Activated CD8-positive, alpha-beta T cell treated with anti-CD3 and anti-CD28 coated beads, Interleukin-2, amount 10 ng/mL, durations not matched to agents 7 days and 5 days (primary cell): ENCODE results near the gene ARSB. TPM values are rescaled to one million over a fixed set of nuclear protein-coding genes. Genes with fewer than 3 reads are reported as not detected.
"Not testable (repeated sequence)": the region's sequence is repeated elsewhere in the genome, so short reads cannot be mapped to it uniquely, and the experiment has no call there.

ENCODE experiments used
- ATAC-seq: fragments of 150-1000 bp; cut with Tn5 transposase; one replicate; pipeline ENCODE4 v1.10.0; 2021; ENCODE audit warnings: moderate library complexity
- CTCF ChIA-PET: fragments of 350-600 bp; sonication (Branson Sonifier 250); formaldehyde crosslinking; loops from one replicate; lab custom pipeline; 2021; ENCODE audit warnings: antibody characterized with exemption; lab: Charles Lee
- POLR2A ChIA-PET: fragments of 350-600 bp; sonication (Branson Sonifier 250); formaldehyde crosslinking; loops from one replicate; lab custom pipeline; 2021; ENCODE audit warnings: antibody characterized with exemption; lab: Charles Lee
- DNase-seq: peaks from one replicate; pipeline ENCODE4 v3.0.0-alpha.2; 2020
- H3K27ac Mint-ChIP-seq: one replicate; pipeline ENCODE4 v1.8.0; 2021; ENCODE audit warnings: mild to moderate bottlenecking, mixed read lengths
- H3K27me3 Mint-ChIP-seq: one replicate; pipeline ENCODE4 v1.8.0; 2021; ENCODE audit warnings: low read depth, mixed read lengths
- H3K36me3 Mint-ChIP-seq: one replicate; pipeline ENCODE4 v1.8.0; 2021; ENCODE audit warnings: low read depth, mixed read lengths
- H3K4me1 Mint-ChIP-seq: one replicate; pipeline ENCODE4 v1.8.0; 2021; ENCODE audit warnings: low read depth, mixed read lengths
- H3K4me3 Mint-ChIP-seq: one replicate; pipeline ENCODE4 v1.8.0; 2021; ENCODE audit warnings: mild to moderate bottlenecking, mixed read lengths
- H3K9me3 Mint-ChIP-seq: one replicate; pipeline ENCODE4 v1.8.0; 2022; ENCODE audit warnings: mixed read lengths; ENCODE audit not compliant: insufficient read depth
- total RNA-seq, 2 experiments: library from RNA; stranded (reverse); gene quantifications; one replicate each; pipeline ENCODE4 v1.2.3, GENCODE V29; 2021

ARSB gene
- total RNA-seq, 2 experiments from 2014 or later = 10.3 TPM

DNA sequence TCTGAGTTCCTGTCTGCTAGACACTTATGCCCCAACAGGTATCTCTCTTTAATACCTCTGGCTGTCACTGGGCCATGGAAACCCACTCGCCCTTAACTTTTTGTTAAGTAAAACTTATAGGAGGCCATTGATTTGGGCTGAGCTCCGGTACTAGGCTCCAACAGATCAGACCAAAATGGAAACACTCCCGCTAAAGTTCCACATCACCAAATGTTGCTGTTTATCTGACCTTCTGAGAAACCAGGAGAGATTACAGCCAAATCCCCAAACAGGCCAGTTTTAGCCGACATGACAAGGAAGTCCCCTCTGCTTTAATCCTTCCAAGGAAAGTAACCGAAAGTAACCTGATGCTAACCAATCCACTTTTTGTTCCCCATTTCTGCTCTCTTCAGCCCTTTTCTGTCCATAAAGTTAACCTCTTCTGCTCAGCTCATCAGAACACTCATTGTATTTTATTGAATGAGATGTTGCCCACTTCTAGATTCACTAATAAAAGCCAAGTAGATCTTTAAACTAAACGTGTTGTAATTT lies 221.4 kb downstream of the ARSB start:
- Mint-ChIP-seq H3K4me1 (no peaks in the 10 kb centered on the region), H3K36me3 (no peaks in the 10 kb centered on the region), H3K27me3 (no peaks in the 10 kb centered on the region), H3K27ac (no peak overlapping the region), H3K9me3 (no peaks in the 10 kb centered on the region), H3K4me3 (no peak overlapping the region)
- CTCF ChIA-PET = no interaction called here
- ATAC-seq = no peak
- DNase-seq = no peak
- POLR2A ChIA-PET = no interaction called here

DNA sequence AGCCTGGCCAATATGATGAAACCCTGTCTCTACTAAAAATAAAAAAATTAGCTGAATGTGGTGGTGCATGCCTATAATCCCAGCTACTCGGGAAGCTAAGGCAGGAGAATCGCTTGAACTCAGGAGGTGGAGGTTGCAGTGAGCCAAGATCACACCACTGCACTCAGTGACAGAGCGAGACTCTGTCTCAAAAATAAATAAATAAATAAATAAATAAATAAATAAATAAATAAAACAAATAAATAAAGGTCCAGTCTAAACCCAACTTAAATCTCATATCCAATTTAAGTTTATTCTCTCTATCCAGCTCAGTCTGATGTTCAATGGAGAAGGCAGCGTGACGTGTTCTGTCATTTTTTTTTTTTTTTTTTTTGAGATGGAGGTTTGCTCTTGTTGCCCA lies 222.4 kb downstream of the ARSB start:
- CTCF ChIA-PET, H3K27ac Mint-ChIP-seq, DNase-seq, H3K36me3 Mint-ChIP-seq, H3K27me3 Mint-ChIP-seq, POLR2A ChIA-PET, H3K4me3 Mint-ChIP-seq, H3K9me3 Mint-ChIP-seq, H3K4me1 Mint-ChIP-seq, ATAC-seq: not testable (repeated sequence)

DNA sequence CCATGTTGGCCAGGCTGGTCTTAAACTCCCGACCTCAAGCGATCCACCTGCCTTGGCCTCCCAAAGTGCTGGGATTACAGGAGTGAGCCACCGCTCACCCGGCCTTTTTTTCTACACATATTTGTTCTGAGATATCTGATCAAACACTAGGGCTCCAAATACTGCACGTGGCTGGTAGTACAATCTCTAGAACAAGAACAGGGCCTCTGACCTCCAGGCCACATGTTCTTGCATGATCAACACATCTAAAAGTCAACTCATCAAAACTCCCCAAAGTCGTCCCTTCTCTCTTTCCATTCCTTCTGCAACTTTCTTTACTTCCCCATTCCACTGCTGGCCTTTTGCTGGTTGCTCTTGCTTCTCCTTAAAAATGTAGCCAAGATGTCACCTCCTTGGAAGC lies 223.3 kb downstream of the ARSB start:
- ATAC-seq = no peak
- CTCF ChIA-PET = no interaction called here

GRCh38 chr5:78760770-78761169 lies 224.3 kb downstream of the ARSB start:
- Mint-ChIP-seq H3K4me3 (no peak overlapping the region), H3K9me3 (no peaks in the 10 kb centered on the region), H3K4me1 (peaks cover 9% of the 10 kb centered on the region), H3K27me3 (no peaks in the 10 kb centered on the region), H3K36me3 (no peaks in the 10 kb centered on the region), H3K27ac (no peak overlapping the region)
- DNase-seq (no peak), ATAC-seq (no peak)
- CTCF ChIA-PET = interaction anchor here (0.7 kb wide), 1 partner anchor 11 kb away, joined by 4 read pairs; no protein-coding TSS in a partner anchor
- POLR2A ChIA-PET = no interaction called here

More for the DNA sequence above, 223.3 kb downstream of the ARSB start:
- H3K9me3 Mint-ChIP-seq = no peaks in the 10 kb centered on the region
- H3K27ac Mint-ChIP-seq = no peak overlapping the region
- H3K4me1 Mint-ChIP-seq = peaks cover 9% of the 10 kb centered on the region
- POLR2A ChIA-PET = no interaction called here
- no peak for DNase-seq
- H3K27me3 Mint-ChIP-seq = no peaks in the 10 kb centered on the region
- no peak overlapping the region for H3K4me3 Mint-ChIP-seq
- H3K36me3 Mint-ChIP-seq = no peaks in the 10 kb centered on the region

- H3K36me3 Mint-ChIP-seq = no peaks in the 10 kb centered on the region
- H3K9me3 Mint-ChIP-seq = no peaks in the 10 kb centered on the region
- DNase-seq (no peak), ATAC-seq (no peak)
- H3K4me1 Mint-ChIP-seq = peaks cover 9% of the 10 kb centered on the region
- ChIA-PET POLR2A (no interaction called here), CTCF (interaction anchor here (0.7 kb wide), 1 partner anchor 11 kb away, joined by 4 read pairs; no protein-coding TSS in a partner anchor)
- no peak overlapping the region for H3K4me3 Mint-ChIP-seq
- H3K27me3 Mint-ChIP-seq = no peaks in the 10 kb centered on the region
- H3K27ac Mint-ChIP-seq = no peak overlapping the region
These were observed 224.7 kb downstream of the ARSB start for GRCh38 chr5:78760366-78760765.

DNA sequence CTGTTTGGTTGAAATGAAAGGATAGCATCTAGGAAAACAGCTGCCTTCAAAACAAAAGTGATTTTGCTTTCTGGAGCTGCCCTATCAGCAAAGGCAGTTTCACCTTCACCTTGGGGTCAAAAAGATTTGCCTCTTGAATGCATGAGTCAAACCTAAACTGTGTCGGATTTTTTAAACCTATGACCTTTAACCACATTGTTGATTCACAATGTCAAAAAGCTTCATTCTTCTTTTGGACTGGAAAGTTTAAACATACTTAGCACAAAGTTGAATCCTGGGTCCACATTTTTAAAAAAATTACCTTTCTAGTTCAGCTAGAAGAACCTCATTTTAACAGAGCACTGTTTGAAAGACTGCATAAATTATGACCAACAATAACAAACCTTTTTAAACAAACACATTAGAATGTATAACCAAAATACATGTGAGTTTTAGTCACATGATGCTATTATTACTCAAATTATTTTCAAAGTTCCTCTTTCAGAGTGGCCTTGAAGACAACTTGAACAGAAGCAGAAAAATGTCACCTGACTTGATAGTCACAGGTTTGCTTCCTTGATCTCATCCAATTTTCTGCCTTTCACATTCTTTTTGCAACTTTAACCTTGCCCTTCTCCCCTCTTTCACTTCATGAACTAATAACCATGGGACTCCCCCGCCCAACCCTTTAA lies 226.8 kb downstream of the ARSB start:
- no peak for ATAC-seq
- ChIA-PET CTCF (no interaction called here), POLR2A (no interaction called here)
- Mint-ChIP-seq H3K36me3 (no peaks in the 10 kb centered on the region), H3K27ac (no peak overlapping the region), H3K27me3 (no peaks in the 10 kb centered on the region), H3K9me3 (no peaks in the 10 kb centered on the region), H3K4me3 (no peak overlapping the region), H3K4me1 (peaks cover 13% of the 10 kb centered on the region)
- no peak for DNase-seq

- H3K9me3 Mint-ChIP-seq = no peaks in the 10 kb centered on the region
- H3K4me1 Mint-ChIP-seq = peaks cover 14% of the 10 kb centered on the region
- H3K4me3 Mint-ChIP-seq = no peak overlapping the region
- no peak for ATAC-seq
- POLR2A ChIA-PET = no interaction called here
- CTCF ChIA-PET = no interaction called here
- no peaks in the 10 kb centered on the region for H3K27me3 Mint-ChIP-seq
- no peaks in the 10 kb centered on the region for H3K36me3 Mint-ChIP-seq
- no peak overlapping the region for H3K27ac Mint-ChIP-seq
- DNase-seq = no peak
These were observed 227.6 kb downstream of the ARSB start for GRCh38 chr5:78757269-78758053.

- Mint-ChIP-seq H3K4me3 (no peak overlapping the region), H3K27ac (no peak overlapping the region), H3K36me3 (no peaks in the 10 kb centered on the region), H3K4me1 (peaks cover 14% of the 10 kb centered on the region), H3K27me3 (no peaks in the 10 kb centered on the region), H3K9me3 (no peaks in the 10 kb centered on the region)
- ATAC-seq (no peak), DNase-seq (no peak)
- CTCF ChIA-PET = no interaction called here
- POLR2A ChIA-PET = no interaction called here
These were observed 228.3 kb downstream of the ARSB start for GRCh38 chr5:78756858-78757257.

GRCh38 chr5:78755822-78756429 lies 229.2 kb downstream of the ARSB start:
- DNase-seq (no peak), ATAC-seq (no peak)
- H3K4me3 Mint-ChIP-seq = no peak overlapping the region
- H3K27me3 Mint-ChIP-seq = peaks cover 3% of the 10 kb centered on the region
- H3K4me1 Mint-ChIP-seq = peaks cover 14% of the 10 kb centered on the region
- ChIA-PET POLR2A (no interaction called here), CTCF (no interaction called here)
- H3K27ac Mint-ChIP-seq = no peak overlapping the region
- H3K9me3 Mint-ChIP-seq = no peaks in the 10 kb centered on the region
- H3K36me3 Mint-ChIP-seq = no peaks in the 10 kb centered on the region

DNA sequence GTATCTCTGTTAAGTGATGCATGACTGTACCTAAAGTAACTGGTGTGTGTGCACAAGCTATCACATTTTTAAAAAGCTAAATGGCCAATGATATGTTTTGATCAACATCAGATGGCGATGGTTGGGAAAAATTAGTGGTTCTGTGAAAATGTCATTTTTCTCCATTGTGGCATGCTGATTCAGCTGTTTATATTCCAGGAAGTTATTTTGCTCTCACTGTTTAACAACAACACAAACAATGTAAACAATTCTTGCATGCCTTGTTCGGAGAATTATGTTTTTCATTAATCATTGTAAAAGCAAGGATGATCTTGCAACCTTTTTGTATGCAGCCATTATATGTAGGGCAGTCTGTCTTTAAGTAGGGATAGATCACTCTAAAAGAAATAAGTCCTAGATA lies 230.5 kb downstream of the ARSB start:
- peaks cover 14% of the 10 kb centered on the region for H3K4me1 Mint-ChIP-seq
- CTCF ChIA-PET = no interaction called here
- no peak overlapping the region for H3K4me3 Mint-ChIP-seq

DNA sequence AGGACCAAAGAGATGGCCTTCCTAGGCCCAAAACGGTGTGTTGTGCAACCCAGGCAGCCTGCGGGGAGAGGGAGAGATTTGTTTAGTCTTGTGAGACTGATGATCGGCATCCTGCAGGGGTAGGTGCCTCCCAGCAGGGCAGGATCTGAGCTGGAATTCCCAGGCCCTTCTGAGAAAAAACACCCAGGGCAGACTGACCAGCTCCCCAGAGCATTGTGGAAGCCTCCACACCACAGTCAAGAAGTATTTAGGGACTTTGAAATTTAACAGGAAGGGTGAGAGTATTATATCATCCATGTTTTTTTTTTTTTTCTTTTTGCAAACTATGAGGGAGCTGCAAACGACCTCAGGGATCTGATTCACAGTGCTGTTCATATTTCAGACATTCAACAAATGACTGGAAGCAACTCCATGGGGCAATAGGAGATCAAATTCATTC lies 232.0 kb downstream of the ARSB start:
- H3K9me3 Mint-ChIP-seq = no peaks in the 10 kb centered on the region
- peaks cover 3% of the 10 kb centered on the region for H3K27me3 Mint-ChIP-seq
- ATAC-seq (no peak), DNase-seq (no peak)
- no peaks in the 10 kb centered on the region for H3K36me3 Mint-ChIP-seq
- ChIA-PET CTCF (no interaction called here), POLR2A (no interaction called here)
- H3K4me3 Mint-ChIP-seq = no peak overlapping the region
- peaks cover 14% of the 10 kb centered on the region for H3K4me1 Mint-ChIP-seq
- H3K27ac Mint-ChIP-seq = no peak overlapping the region

More for the DNA sequence above, 230.5 kb downstream of the ARSB start:
- Mint-ChIP-seq H3K27ac (no peak overlapping the region), H3K9me3 (no peaks in the 10 kb centered on the region), H3K36me3 (no peaks in the 10 kb centered on the region), H3K27me3 (peaks cover 3% of the 10 kb centered on the region)
- POLR2A ChIA-PET = no interaction called here
- DNase-seq (no peak), ATAC-seq (no peak)

GRCh38 chr5:78751872-78752271 lies 233.2 kb downstream of the ARSB start:
- Mint-ChIP-seq H3K9me3 (no peaks in the 10 kb centered on the region), H3K4me1 (peaks cover 4% of the 10 kb centered on the region)
- POLR2A ChIA-PET = no interaction called here

More at GRCh38 chr5:78751872-78752271, 233.2 kb downstream of the ARSB start:
- DNase-seq = no peak
- Mint-ChIP-seq H3K27ac (no peak overlapping the region), H3K4me3 (no peak overlapping the region), H3K27me3 (peaks cover 8% of the 10 kb centered on the region), H3K36me3 (no peaks in the 10 kb centered on the region)
- no peak for ATAC-seq
- CTCF ChIA-PET = no interaction called here
